Panc1 (cell line): Measurements from ENCODE around the gene THEMIS2.

ENCODE experiments used
- POLR2AphosphoS5 ChIP-seq: IDR thresholded peaks from 2 replicates; pipeline ENCODE4 v1.6.1; 2012; ENCODE audit warnings: mild to moderate bottlenecking, low read depth, low read length, moderate library complexity
- REST ChIP-seq, 2 experiments: IDR thresholded peaks; 2 replicates each; pipeline ENCODE4 v1.6.1; 2011 to 2012; ENCODE audit warnings: low read depth in 2 of 2, control low read depth in 1 of 2, low read length in 1 of 2, mild to moderate bottlenecking in 1 of 2, moderate library complexity in 1 of 2; ENCODE audit not compliant: insufficient read depth in 1 of 2
- SIN3A ChIP-seq: IDR thresholded peaks from 2 replicates; pipeline ENCODE4 v1.6.1; 2012; ENCODE audit warnings: low read depth, mild to moderate bottlenecking, low read length, moderate library complexity, borderline replicate concordance; ENCODE audit not compliant: insufficient read depth
- TCF7L2 ChIP-seq: IDR thresholded peaks from 2 replicates; pipeline ENCODE4 v1.6.1; 2011; ENCODE audit warnings: mild to moderate bottlenecking, low read depth, low read length, inconsistent platforms
- TF ChIP-seq, protein P1 (sequence below): fragments of 450-650 bp; IDR thresholded peaks from 2 replicates; pipeline ENCODE4 v1.5.1; 2017; ENCODE audit warnings: mild to moderate bottlenecking

DNA sequence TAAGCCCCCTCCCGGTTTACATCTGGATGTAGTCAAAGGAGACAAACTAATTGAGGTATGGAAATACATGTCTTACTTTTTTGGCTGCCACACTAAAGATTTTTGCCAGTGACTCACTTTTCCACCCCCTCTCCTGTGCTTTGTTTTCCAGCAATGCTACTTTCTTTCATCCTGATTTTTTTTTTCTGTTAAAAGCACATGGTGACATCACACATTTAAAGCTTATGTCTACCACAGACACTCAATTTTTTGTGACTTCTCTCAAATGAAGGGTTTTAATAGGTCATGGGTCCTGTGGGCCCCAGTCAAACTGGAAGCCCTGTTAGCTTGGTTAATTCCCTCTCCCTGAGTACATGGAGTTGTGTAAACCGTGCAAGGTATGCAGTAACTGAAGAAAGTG is 39.6 kb upstream of the THEMIS2 start:
- TF ChIP-seq POLR2AphosphoS5 = no peak
- TF ChIP-seq, protein P1, sequence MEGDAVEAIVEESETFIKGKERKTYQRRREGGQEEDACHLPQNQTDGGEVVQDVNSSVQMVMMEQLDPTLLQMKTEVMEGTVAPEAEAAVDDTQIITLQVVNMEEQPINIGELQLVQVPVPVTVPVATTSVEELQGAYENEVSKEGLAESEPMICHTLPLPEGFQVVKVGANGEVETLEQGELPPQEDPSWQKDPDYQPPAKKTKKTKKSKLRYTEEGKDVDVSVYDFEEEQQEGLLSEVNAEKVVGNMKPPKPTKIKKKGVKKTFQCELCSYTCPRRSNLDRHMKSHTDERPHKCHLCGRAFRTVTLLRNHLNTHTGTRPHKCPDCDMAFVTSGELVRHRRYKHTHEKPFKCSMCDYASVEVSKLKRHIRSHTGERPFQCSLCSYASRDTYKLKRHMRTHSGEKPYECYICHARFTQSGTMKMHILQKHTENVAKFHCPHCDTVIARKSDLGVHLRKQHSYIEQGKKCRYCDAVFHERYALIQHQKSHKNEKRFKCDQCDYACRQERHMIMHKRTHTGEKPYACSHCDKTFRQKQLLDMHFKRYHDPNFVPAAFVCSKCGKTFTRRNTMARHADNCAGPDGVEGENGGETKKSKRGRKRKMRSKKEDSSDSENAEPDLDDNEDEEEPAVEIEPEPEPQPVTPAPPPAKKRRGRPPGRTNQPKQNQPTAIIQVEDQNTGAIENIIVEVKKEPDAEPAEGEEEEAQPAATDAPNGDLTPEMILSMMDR = no peak
- no peak for TF ChIP-seq SIN3A
- no peak for TF ChIP-seq REST (IDR thresholded peaks at IDR 0.05; ENCODE audit: insufficient read depth in 1 of 2, low read depth in 2 of 2, low read length in 1 of 2)
- no peak for TF ChIP-seq TCF7L2
